ENCODE results near the gene AARS2.

AARS2 gene

DNA sequence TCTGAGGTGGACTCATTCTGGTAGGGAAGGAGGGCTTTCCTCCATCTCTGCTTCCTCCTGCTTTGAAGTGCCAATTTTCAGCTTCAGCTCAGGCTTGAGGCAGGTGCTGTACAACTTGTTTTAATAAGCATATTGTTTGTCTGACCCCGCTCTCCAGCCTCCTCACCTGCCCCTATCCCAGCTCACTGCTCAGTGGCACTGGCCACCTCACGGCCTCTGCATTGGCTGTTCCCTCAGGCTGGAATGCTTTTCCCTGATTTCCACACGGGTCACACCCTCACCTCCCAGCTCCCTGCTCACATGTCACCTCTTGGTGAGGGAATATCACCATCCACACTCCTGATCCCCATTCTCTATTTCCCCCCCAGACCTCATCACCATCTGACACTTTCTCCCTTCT, 14.3 kb downstream of the AARS2 start:
- DNase-seq = no peak

- DNase-seq = no peak
Measured at GRCh38 chr6:44298055-44298803, 14.9 kb downstream of the AARS2 start.

DNA sequence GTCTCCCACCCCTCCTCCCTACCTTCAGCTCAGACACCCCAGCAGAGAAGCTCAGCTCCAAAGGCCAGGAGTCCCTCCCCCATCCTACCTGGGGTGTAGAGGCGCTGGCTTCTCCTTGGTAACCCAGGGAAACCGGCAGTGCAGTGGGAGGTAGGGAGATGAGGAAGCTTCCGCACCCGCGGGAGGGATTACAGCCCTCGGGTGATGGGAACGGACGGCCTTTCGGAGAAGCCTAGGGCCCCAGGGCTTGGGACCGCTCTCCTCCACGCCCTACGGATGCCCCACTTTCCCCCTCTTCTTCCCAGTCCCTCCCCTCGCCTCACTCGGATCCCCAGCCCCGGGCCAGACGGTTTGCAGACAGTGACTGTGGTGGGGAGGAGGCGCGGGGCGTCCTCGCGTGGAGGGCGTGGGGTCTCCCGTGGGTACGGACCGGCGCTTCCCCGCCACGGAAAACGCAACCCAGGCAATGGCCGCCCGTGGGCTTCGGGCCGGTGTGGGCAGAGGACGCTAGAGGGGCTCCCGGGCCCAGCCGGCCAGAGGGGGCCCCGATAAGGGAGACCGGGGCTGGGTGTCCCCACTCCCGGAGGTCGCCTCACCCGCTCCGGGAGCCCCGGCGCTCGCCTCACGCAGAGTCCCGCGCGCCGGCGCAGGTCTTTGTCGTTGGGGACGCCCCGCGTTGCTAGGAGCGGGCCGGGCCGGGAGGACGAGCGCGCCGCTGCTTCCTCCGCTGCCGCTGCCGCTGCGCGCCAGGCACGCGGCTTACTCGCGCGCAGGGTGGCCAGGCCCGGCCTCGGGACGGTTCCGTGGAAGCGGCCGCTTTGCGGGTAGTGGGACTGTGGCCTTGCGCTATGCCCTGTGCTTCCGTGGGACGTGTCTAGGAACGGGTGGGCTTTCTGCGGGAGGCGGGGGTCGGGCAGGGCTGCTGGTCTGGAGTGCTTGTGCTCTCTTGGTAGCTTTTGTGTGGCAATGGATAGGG, 15.8 kb downstream of the AARS2 start:
- DNase-seq = no peak

DNA sequence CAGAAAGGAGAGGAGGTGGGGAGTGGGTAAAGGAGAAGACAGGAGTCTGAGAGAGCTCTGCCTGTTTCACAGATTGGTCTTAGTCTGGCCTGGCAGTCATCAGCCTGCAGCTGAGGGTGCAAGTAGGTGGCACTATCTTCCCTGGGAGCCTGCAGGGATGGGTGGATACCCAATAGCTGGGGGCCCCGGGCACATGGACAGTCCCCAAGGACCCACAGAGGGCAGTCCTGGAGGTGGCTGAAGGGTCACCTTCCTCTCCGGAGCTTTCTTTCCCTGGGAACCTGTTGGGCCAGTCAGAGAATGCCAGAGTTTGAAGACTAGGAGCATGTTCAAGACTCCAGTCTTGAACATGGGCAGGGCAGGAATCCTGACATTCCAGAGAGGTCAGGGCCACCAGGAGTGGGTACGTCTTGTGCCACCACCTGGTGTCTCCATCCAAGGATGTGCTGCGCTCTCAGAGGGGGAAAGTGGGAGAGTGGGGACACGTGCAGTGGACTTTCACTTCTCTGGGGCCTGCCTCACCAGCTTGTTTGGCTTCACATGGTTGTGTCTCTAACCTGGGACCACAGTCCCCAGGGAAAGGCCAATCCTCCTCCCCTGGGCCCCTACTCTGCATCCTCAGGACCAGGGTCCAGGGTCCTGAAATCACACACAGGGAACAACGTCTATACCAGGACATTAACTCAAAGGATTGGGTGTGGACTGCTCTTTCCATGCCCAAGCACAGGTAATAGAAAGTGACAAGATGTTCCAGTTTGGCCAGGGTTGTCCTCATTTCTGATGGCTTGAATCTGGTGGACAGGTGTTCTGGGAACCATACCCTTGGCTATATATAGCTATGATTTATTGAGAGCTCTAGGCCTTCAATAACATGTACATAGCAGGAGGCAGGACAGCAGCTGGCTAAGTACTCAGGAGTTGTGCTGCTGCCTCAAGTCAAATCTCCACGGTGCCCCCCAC, 18.0 kb downstream of the AARS2 start:
- DNase-seq = no peak

- DNase-seq = no peak
Measured at GRCh38 chr6:44292661-44293365, 20.3 kb downstream of the AARS2 start.

DNA sequence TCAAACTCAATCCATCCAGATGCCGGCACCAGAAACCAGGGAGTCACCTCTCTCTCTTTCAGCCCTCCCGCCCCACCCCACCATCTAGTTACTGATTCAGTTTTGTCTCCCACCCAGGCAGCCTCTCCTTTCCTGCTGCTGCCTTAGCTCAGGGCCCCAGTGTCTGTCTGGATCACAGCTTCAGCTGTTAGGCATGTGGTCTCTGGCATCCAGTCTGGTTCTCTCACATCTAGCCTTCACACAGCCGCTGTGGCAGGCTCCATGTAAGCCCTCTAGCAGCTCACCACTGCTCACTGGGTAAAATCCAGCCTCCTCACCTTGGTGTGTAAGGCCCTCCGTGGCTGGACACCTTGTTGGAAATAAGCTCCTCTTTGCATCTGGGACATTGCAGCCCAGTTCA, 21.3 kb downstream of the AARS2 start:
- no peak for DNase-seq

DNA sequence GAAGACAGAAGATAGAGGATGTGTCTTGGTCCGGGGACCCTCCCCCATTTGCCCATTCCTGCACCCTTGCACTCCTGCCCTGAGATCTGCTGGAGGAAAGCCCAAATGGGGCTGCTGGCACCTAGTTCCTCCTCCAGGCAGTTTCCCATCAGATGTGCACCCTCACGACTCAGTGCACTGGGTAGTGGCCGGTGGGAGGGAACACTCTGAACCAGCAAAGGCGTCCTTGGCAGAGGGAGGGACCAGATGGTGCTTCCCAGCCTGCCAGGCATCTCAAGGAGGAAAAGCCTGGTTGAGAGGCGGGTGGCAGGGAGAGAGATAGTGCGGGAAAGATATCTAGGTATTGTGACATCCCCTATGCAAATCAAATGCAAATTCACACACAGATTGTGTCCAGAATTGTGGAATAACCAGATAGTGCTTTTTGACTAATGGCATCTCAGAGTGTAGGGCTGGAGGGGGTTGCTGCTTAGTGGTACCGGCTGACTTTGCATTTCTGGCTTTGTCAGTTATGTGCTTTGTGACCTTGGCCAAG, 23.4 kb downstream of the AARS2 start:
- no peak for DNase-seq

- DNase-seq = no peak
Measured at GRCh38 chr6:44286747-44287146, 26.4 kb downstream of the AARS2 start.

DNA sequence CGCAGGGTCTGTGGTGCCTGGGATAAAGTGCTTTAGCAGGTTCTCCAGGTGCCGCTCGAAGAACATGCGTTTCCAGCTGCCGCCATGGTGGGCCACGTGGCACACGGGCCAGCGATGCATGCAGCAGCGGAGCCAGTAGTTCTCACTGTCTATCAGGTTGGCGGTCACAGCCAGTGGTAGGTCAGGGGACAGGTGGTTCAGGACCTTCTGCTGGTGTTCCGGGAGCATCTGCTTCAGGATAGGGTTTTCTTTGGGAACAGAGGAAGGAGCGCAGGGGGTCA, 26.9 kb downstream of the AARS2 start:
- DNase-seq = no peak

- no peak for DNase-seq
Measured at GRCh38 chr6:44285552-44286284, 27.4 kb downstream of the AARS2 start.

GRCh38 chr6:44284867-44285266, 28.3 kb downstream of the AARS2 start:
- no peak for DNase-seq

DNA sequence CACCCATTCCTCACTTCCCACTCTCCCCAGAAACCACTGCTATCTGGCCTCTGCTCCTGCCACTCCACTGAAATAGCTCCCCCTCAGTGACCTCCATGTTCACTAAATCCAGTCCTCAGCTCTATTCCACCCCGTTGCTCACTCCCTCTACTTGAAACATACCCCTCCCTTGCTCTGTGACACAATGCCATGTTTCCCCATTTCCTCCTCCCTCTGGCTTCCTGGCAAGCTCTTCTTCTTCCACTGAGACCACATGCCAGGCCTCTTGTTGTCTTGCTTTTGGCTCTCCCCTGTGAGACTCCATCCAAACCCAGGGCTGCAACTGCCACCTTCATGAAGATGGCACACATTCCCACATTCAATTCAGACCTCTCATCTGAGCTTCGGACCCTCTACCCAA, 29.0 kb downstream of the AARS2 start:
- DNase-seq = peak; percentile 47

GRCh38 chr6:44278774-44279697, 34.1 kb downstream of the AARS2 start:
- no peak for DNase-seq

- DNase-seq = no peak
Measured at GRCh38 chr6:44278315-44278714, 34.8 kb downstream of the AARS2 start.

- no peak for DNase-seq
Measured at GRCh38 chr6:44277763-44278162, 35.4 kb downstream of the AARS2 start.

DNA sequence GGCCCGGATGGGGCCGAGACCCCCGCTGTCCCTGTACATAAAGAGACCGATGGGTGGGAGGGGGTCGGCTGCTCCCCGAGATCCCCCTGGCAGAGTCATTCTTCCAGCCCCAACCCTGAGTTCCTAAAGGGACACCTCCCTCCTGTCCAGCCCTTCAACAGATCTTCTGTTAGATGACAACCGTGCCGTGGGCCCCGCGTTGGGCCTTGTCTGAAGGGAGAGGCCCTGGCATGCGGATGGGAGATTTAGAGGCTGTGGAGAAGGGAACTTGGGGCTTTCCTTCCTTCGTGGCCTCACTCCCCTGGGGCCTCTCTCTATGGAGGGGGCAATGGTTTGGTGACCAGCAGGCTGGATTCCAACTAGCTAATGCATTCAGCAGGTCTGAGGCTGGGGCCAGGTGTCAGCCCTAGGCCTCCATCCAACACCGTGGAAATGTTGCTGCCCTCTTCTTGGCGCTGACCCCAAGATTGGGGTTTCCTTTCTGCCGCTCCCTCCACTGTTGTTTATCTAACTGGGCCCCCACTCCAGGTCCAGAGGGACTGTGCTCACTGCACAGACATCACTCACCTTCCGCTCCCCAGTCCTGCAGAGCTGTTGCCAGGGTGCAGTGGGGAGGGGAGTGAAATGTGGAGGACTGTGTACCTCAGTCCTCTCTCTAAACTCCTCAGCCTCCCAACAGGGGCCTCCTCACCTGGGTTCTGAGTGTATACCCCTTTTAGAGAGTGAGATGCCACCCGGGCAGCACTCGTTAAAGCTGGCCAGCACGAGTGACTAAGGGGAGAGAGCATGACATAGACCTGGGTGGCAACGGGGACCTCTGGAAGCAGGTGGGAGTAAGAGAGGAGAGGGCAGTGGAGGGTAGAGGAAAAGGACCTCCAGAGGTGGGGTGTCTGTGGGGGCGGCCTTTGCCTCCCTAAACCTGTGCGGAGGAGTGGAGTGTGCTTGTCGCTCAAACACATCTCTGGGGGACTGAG, 36.2 kb downstream of the AARS2 start:
- no peak for DNase-seq

DNA sequence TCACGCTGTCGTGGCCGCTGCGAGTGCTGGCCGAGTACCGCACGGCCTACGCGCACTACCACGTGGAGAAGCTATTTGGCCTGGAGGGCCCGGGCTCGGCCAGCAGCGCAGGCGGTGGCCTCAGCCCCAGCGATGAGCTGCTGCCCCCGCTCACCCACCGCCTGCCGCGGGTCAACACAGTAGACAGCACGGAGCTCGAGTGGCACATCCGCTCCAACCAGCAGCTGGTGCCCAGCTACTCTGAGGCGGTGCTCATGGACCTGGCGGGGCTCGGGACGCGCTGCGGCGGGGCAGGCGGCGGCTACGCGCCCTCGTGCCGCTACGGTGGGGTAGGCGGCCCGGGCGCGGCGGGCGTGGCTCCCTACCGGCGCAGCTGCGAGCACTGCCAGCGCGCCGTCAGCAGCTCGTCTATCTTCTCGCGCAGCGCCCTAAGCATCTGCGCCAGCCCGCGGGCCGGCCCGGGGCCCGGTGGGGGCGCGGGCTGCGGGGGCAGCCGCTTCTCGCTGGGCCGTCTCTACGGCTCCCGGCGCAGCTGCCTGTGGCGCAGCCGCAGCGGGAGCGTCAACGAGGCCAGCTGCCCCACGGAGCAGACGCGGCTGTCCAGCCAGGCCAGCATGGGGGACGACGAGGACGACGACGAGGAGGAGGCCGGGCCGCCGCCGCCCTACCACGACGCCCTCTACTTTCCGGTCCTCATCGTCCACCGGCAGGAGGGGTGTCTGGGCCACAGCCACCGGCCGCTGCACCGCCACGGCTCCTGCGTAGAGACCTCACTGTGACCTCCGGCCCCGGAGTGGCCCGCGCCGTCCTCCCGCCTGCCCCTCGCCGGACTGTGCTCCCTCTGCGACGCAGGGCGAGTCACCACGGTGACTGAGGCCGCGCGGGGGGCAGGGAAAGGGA, 37.1 kb downstream of the AARS2 start:
- no peak for DNase-seq

GRCh38 chr6:44275271-44275748, 37.8 kb downstream of the AARS2 start:
- DNase-seq = no peak

Measured in GF-D8 (cell line).